Fibroblast of villous mesenchyme (primary cell): Measurements from ENCODE around the gene CCDC192. TPM values are rescaled to one million over a fixed set of nuclear protein-coding genes. Genes with fewer than 3 reads are reported as not detected.

ENCODE experiments used
- DNase-seq: peaks from one replicate; pipeline ENCODE4 v3.0.0-alpha.2; 2010; ENCODE audit warnings: low read depth
- H3K4me3 ChIP-seq: 2 replicates; pipeline ENCODE4 v1.5.1; 2011; ENCODE audit warnings: low read depth, mild to moderate bottlenecking, low read length
- CTCF ChIP-seq: IDR thresholded peaks from 2 replicates; pipeline ENCODE4 v1.5.1; 2012; ENCODE audit warnings: low read depth, mild to moderate bottlenecking, low read length; ENCODE audit not compliant: insufficient read depth
- total RNA-seq: library from RNA; depleted of rRNA; stranded (reverse); fragments of >200 nt; gene quantifications from 2 replicates; pipeline ENCODE4 v1.2.3, GENCODE V29; 2012

Gene CCDC192
- total RNA-seq, 1 donor = not detected

GRCh38 chr5:127870914-127871313 lies 167.7 kb downstream of the CCDC192 start:
- H3K4me3 ChIP-seq = no peak overlapping the region
- no peak for TF ChIP-seq CTCF
- DNase-seq = no peak

GRCh38 chr5:127871503-127872153 lies 168.4 kb downstream of the CCDC192 start:
- no peak for TF ChIP-seq CTCF
- no peak for DNase-seq
- no peak overlapping the region for H3K4me3 ChIP-seq

- TF ChIP-seq CTCF = no peak
Measured at GRCh38 chr5:127872494-127872893, 169.3 kb downstream of the CCDC192 start.

GRCh38 chr5:127875235-127876021 lies 172.2 kb downstream of the CCDC192 start:
- no peak overlapping the region for H3K4me3 ChIP-seq
- peak; percentile 36 for TF ChIP-seq CTCF
- DNase-seq = peak; percentile 55

More at GRCh38 chr5:127872494-127872893, 169.3 kb downstream of the CCDC192 start:
- no peak for DNase-seq
- no peak overlapping the region for H3K4me3 ChIP-seq

GRCh38 chr5:127876384-127876783 lies 173.2 kb downstream of the CCDC192 start:
- TF ChIP-seq CTCF = no peak
- no peak for DNase-seq
- no peak overlapping the region for H3K4me3 ChIP-seq

GRCh38 chr5:127878174-127878750 lies 175.1 kb downstream of the CCDC192 start:
- peak; percentile 72 for TF ChIP-seq CTCF
- peak; percentile 54 for DNase-seq
- no peak overlapping the region for H3K4me3 ChIP-seq
